Measurements from ENCODE around the gene CCAR1. TPM values are rescaled to one million over a fixed set of nuclear protein-coding genes. Genes with fewer than 3 reads are reported as not detected.
"Not testable (repeated sequence)": the region's sequence is repeated elsewhere in the genome, so short reads cannot be mapped to it uniquely, and the experiment has no call there.

Gene CCAR1
- total and polyA plus RNA-seq, 2 of the 13 experiments (the other 11 are each of a cell fraction or from before 2014, with no cell fraction given): 74.5 to 81.6 TPM

- TF ChIP-seq MLXIP (CRISPR knock-in tag; IDR thresholded peaks at IDR 0.05; ENCODE audit: borderline replicate concordance) (no peak), ZNF143 (CRISPR knock-in tag; IDR thresholded peaks at IDR 0.05) (no peak)
These were observed 111.6 kb downstream of the CCAR1 start (continued) for GRCh38 chr10:68832601-68833000.

- Histone ChIP-seq H3K4me1 (ENCODE audit: insufficient read depth, low read length) (peaks cover 14% of the 10 kb centered on the region), H3K27ac (ENCODE audit: extremely low read length, insufficient read depth, low read length) (no peak overlapping the region), H3K36me3 (replicated peaks in 1 of 2; ENCODE audit: control insufficient read depth in 1 of 2, insufficient read depth in 2 of 2, low read length in 2 of 2) (no peaks in the 10 kb centered on the region), H3K79me2 (ENCODE audit: insufficient read depth, low read length) (no peaks in the 10 kb centered on the region), H3K9ac (ENCODE audit: insufficient read depth, low read depth, low read length) (no peak overlapping the region), H2AFZ (ENCODE audit: low read length) (no peak overlapping the region), H4K20me1 (ENCODE audit: insufficient read depth, low read length) (no peaks in the 10 kb centered on the region), H3K27me3 (ENCODE audit: control insufficient read depth in 1 of 2, insufficient read depth in 2 of 2, low read length in 2 of 2) (no peaks in the 10 kb centered on the region), H3K9me3 (ENCODE audit: low read length) (no peaks in the 10 kb centered on the region), H3K4me3 (replicated peaks in 1 of 3; ENCODE audit: insufficient read depth in 1 of 3, low read depth in 2 of 3, low read length in 3 of 3) (no peak overlapping the region), H3K4me2 (ENCODE audit: low read depth, low read length) (no peak overlapping the region)
- POLR2A ChIA-PET: interaction anchor here (0.6 to 2.0 kb wide), 2 partner anchors 11 to 63 kb away, joined by 3 to 4 read pairs; no protein-coding TSS in a partner anchor
- ATAC-seq (no peak; the same call in 2 of the 3 replicates), FAIRE-seq (no peak), DNase-seq (ENCODE audit: low spot score) (no peak)
- no TSS peak for BruUV-seq (replicated peaks)
- in situ Hi-C loops (cut with HindIII; ENCODE audit: extremely low pct_ligation_motif_present, low pct_unique_long_range_greater_than_20kb) (no loop called here), intact Hi-C loops (cut with micrococcal nuclease; ENCODE audit: unreplicated experiment) (no loop called here)
- WGBS (ENCODE audit: low lambda C conversion rate): 83% methylated on average over 8 of the region's 8 CpGs
- no peak for TF ChIP-seq ZNF441 (CRISPR knock-in tag; IDR thresholded peaks at IDR 0.05; ENCODE audit: borderline replicate concordance)
- TF ChIP-seq, protein P1, sequence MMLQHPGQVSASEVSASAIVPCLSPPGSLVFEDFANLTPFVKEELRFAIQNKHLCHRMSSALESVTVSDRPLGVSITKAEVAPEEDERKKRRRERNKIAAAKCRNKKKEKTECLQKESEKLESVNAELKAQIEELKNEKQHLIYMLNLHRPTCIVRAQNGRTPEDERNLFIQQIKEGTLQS (CRISPR knock-in tag; IDR thresholded peaks at IDR 0.05): no peak
- TF ChIP-seq ZNF691 (CRISPR knock-in tag; IDR thresholded peaks at IDR 0.05; ENCODE audit: borderline replicate concordance, low read depth): no peak
- TF ChIP-seq, protein P2, sequence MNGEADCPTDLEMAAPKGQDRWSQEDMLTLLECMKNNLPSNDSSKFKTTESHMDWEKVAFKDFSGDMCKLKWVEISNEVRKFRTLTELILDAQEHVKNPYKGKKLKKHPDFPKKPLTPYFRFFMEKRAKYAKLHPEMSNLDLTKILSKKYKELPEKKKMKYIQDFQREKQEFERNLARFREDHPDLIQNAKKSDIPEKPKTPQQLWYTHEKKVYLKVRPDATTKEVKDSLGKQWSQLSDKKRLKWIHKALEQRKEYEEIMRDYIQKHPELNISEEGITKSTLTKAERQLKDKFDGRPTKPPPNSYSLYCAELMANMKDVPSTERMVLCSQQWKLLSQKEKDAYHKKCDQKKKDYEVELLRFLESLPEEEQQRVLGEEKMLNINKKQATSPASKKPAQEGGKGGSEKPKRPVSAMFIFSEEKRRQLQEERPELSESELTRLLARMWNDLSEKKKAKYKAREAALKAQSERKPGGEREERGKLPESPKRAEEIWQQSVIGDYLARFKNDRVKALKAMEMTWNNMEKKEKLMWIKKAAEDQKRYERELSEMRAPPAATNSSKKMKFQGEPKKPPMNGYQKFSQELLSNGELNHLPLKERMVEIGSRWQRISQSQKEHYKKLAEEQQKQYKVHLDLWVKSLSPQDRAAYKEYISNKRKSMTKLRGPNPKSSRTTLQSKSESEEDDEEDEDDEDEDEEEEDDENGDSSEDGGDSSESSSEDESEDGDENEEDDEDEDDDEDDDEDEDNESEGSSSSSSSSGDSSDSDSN (CRISPR knock-in tag; IDR thresholded peaks at IDR 0.05): no peak
- no peak for TF ChIP-seq NFIC (IDR thresholded peaks at IDR 0.05; ENCODE audit: low read length)
- CTCF ChIA-PET (ENCODE audit: low intra/inter-chr PET ratio, low total read pairs): no interaction called here
These were observed 116.7 kb downstream of the CCAR1 start for GRCh38 chr10:68837626-68838322.

DNA sequence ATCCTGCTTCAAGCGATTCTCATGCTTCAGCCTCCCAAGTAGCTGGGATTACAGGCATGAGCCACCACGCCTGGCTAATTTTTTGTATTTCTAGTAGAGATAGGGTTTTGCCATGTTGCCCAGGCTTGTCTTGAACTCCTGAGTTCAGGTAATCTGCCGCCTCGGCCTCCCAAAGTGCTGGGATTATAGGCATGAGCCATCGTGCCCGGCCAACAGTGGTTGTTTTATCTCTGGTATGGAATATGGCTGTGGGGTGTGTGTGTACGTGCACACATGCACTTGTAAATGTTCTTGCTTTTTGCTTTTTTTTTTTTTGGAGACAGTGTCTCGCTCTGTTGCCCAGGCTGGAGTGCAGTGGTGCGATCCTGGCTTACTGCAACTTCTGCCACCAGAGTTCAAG lies 119.6 kb downstream of the CCAR1 start:
- 94% methylated on average over 9 of the region's 9 CpGs for WGBS (ENCODE audit: low lambda C conversion rate)
- in situ Hi-C loops (cut with HindIII; ENCODE audit: extremely low pct_ligation_motif_present, low pct_unique_long_range_greater_than_20kb); POLR2A ChIA-PET; H3K9ac ChIP-seq (ENCODE audit: insufficient read depth, low read depth, low read length); intact Hi-C loops (cut with micrococcal nuclease; ENCODE audit: unreplicated experiment); H2AFZ ChIP-seq (ENCODE audit: low read length); H4K20me1 ChIP-seq (ENCODE audit: insufficient read depth, low read length); FAIRE-seq; H3K4me3 ChIP-seq (replicated peaks in 1 of 3; ENCODE audit: insufficient read depth in 1 of 3, low read depth in 2 of 3, low read length in 3 of 3); H3K27me3 ChIP-seq (ENCODE audit: control insufficient read depth in 1 of 2, insufficient read depth in 2 of 2, low read length in 2 of 2); DNase-seq (ENCODE audit: low spot score); H3K36me3 ChIP-seq (replicated peaks in 1 of 2; ENCODE audit: control insufficient read depth in 1 of 2, insufficient read depth in 2 of 2, low read length in 2 of 2); ATAC-seq; H3K4me2 ChIP-seq (ENCODE audit: low read depth, low read length); H3K9me3 ChIP-seq (ENCODE audit: low read length); CTCF ChIA-PET (ENCODE audit: low intra/inter-chr PET ratio, low total read pairs); H3K27ac ChIP-seq (ENCODE audit: extremely low read length, insufficient read depth, low read length); BruUV-seq (replicated peaks); H3K79me2 ChIP-seq (ENCODE audit: insufficient read depth, low read length): not testable (repeated sequence)
- H3K4me1 ChIP-seq (ENCODE audit: insufficient read depth, low read length): peaks cover 14% of the 10 kb centered on the region

Data from HepG2 (cell line).